GM18873 (cell line): ENCODE measurements around the gene CD1E.
"Not testable (repeated sequence)": the region's sequence is repeated elsewhere in the genome, so short reads cannot be mapped to it uniquely, and the experiment has no call there.

Experiments used
- ATAC-seq: cut with Tn5 transposase; IDR thresholded peaks from one replicate; pipeline ENCODE4 v1.9.1; 2021; ENCODE audit warnings: mild to moderate bottlenecking, moderate library complexity, moderate number of reproducible peaks; ENCODE audit not compliant: unreplicated experiment, low FRiP score

CD1E gene

GRCh38 chr1:158357441-158357840, 3.7 kb downstream of the CD1E start:
- ATAC-seq, result no peak

GRCh38 chr1:158362482-158362881, 8.8 kb downstream of the CD1E start:
- no peak for ATAC-seq

- ATAC-seq, result no peak
These were observed 9.2 kb downstream of the CD1E start for GRCh38 chr1:158362941-158363340.

DNA sequence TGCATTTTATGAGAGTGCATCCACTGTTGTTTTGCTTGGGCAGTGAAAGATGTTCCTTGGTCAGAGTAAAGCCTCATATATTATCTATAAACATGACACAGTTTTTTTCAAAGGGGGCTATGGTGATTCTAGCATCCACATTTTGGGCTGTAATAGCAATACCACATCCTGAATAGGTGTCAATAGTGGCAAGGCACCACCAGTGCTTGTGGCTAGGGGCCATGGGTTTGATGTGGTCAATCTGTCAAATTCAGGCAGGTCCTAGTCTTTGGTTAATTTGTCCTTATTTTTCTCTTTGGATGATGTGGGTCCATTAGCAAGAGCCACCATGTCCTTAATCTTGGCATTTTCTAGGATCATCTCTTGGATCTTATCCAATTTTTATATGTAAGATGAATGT, 13.1 kb downstream of the CD1E start:
- no peak for ATAC-seq

DNA sequence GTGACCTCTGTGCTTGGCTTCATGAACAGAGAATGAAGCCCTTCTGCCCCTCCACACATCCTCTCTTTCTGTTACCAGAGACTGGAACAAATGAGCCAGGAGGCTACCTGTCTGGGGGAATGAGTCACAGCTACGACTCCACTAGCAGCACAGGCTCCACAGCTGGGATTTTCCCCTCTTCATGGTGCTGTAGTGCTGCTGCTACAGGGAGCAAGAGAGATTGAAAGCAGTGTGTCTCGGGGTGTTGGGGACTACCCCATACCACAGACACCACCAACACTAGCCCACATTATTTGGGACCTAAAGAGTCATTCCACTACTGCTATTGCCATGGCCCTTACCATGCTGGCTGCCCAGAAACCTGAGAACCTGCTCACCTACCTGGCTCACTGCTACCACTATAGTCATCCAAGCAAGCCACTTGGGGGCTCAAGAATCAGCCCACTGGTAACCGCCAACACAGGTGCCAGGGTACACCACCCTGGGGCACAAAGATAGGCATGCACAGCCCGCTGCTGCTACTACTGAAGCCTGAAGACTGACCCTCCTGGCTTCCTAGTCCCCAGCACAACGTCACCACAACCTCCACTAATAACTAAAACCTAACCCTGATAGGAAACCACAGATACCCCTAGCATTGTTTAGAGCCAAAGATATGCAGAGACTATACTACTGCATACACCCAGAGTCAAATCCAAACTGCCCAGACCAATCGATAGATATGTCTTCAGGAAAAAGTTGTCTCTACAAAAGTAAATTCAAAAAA, 17.7 kb downstream of the CD1E start:
- ATAC-seq, result peak; percentile 84

DNA sequence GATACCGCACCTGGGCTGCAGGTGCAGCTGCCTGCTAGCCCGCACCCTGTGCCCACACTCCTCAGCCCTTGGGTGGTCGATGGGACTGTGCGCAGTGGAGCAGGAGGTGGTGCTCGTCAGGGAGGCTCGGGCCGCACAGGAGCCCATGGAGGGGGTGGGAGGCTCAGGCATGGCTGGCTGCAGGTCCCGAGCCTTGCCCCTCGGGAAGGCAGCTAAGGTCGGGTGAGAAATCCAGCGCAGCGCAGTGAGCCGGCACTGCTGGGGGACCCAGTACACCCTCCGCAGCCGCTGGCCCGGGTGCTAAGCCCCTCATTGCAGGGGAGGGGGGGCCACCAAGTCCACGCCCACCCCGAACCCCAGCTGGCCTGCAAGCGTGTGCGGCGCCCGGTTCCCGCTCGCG, 20.4 kb downstream of the CD1E start:
- ATAC-seq, result not testable (repeated sequence)

DNA sequence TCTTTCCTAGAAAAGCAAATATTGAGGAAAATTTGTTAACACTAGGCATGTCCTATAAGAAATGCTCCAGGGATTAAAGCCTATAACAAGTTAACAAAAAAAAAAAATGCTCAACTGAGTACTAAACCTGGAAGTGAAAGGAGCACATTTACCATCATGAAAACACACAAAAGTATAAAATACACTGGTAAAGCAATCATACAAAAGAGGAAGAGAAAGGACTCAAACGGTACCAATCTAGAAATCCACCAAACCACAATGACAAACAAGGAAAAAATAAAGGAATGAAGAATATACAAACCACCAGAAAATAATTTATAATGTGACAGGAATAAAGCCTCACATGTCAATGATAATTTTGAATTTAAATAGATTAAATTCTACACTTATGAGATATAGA, 21.2 kb downstream of the CD1E start:
- no peak for ATAC-seq

GRCh38 chr1:158390331-158390730, 36.6 kb downstream of the CD1E start:
- no peak for ATAC-seq

GRCh38 chr1:158391099-158391498, 37.4 kb downstream of the CD1E start:
- no peak for ATAC-seq

DNA sequence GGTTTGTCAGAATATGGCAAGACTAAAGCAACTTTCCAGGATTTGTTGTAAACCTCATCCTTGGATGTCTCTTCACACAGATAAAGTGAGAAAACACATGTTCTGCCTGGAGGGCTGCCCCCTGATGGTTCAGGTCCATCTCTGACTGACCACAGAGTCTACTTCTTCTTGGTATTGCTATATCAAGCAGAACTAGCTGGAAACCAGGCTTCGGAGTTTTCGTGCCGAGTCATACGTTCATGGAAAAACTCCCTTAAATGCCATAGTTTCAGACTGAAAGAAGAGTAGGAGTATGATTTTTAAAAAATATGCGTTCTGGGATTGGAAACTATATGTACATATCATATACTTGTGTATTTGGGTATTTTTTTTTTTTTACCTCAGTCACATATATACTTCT, 39.8 kb downstream of the CD1E start:
- no peak for ATAC-seq

DNA sequence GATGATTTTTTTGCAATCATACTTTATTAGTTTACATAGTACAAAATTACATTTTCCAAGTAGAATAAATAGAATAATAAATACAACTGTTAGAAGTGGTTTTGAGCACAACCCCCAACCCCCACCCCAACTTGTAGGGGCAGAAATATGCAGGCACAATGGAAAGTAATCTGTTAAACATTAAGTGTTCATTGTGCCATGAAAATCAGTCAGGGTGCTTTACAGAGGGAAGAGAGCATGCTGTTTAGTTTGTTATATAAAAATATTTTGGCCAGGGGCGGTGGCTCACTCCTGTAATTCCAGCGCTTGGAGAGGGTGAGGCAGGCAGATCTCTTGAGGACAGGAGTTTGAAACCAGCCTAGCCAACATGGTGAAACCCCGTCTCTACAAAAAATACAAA, 43.0 kb downstream of the CD1E start:
- ATAC-seq, result no peak

- no peak for ATAC-seq
These were observed 45.3 kb downstream of the CD1E start, which contains the start of gene OR10T2 for GRCh38 chr1:158398818-158399514. OR10T2 (minus strand) TSS chr1:158399466; CDS start chr1:158399466, 0 bp downstream.

DNA sequence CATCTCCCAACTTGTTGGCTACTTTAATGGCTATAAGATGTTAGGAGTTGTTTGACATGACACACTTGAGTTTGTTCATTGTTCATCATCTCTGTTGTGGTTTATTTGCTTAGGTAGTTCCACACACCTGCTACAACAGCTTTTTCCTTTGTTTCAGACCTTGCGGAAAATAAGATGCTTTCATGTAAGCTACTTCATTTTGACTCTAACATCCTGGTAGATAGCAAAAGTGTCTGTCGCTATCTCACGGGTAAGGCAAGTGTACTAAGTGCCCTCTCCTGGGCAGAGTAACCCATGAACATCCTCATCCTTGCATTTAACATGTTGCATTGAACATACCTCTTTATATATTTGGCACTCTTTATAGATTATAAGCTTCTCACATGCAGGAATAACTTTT, 47.2 kb downstream of the CD1E start:
- no peak for ATAC-seq

GRCh38 chr1:158407092-158407491, 53.4 kb downstream of the CD1E start:
- ATAC-seq, result no peak
